ENCODE measurements around the gene MED27.

The MED27 gene

GRCh38 chr9:132056717-132057560 lies 22.7 kb downstream of the MED27 start:
- no peak for DNase-seq (ENCODE audit: low read depth)
- no peak for TF ChIP-seq CTCF (IDR thresholded peaks at IDR 0.05; ENCODE audit: low read length, missing control alignments)
- H3K4me3 ChIP-seq (replicated peaks; ENCODE audit: low read depth, low read length), result no peak overlapping the region

GRCh38 chr9:132055756-132056155 lies 23.9 kb downstream of the MED27 start:
- H3K4me3 ChIP-seq (replicated peaks; ENCODE audit: low read depth, low read length), result no peak overlapping the region
- TF ChIP-seq CTCF (IDR thresholded peaks at IDR 0.05; ENCODE audit: low read length, missing control alignments), result no peak
- no peak for DNase-seq (ENCODE audit: low read depth)

- H3K4me3 ChIP-seq (replicated peaks; ENCODE audit: low read depth, low read length), result no peak overlapping the region
- no peak for DNase-seq (ENCODE audit: low read depth)
- no peak for TF ChIP-seq CTCF (IDR thresholded peaks at IDR 0.05; ENCODE audit: low read length, missing control alignments)
Measured at GRCh38 chr9:132054024-132054423, 25.6 kb downstream of the MED27 start.

- TF ChIP-seq CTCF (IDR thresholded peaks at IDR 0.05; ENCODE audit: low read length, missing control alignments), result no peak
- H3K4me3 ChIP-seq (replicated peaks; ENCODE audit: low read depth, low read length), result no peak overlapping the region
- no peak for DNase-seq (ENCODE audit: low read depth)
Measured at GRCh38 chr9:132049900-132050299, 29.8 kb downstream of the MED27 start.

- no peak overlapping the region for H3K4me3 ChIP-seq (replicated peaks; ENCODE audit: low read depth, low read length)
- TF ChIP-seq CTCF (IDR thresholded peaks at IDR 0.05; ENCODE audit: low read length, missing control alignments), result no peak
- no peak for DNase-seq (ENCODE audit: low read depth)
Measured at GRCh38 chr9:132049323-132049882, 30.3 kb downstream of the MED27 start.

GRCh38 chr9:132048201-132048600 lies 31.5 kb downstream of the MED27 start:
- DNase-seq (ENCODE audit: low read depth), result no peak
- H3K4me3 ChIP-seq (replicated peaks; ENCODE audit: low read depth, low read length), result no peak overlapping the region
- no peak for TF ChIP-seq CTCF (IDR thresholded peaks at IDR 0.05; ENCODE audit: low read length, missing control alignments)

All from fibroblast of pulmonary artery (primary cell).